ENCODE measurements around the gene WDR35. TPM values are rescaled to one million over a fixed set of nuclear protein-coding genes. Genes with fewer than 3 reads are reported as not detected.

The WDR35 gene
- 12.6 and 15.0 TPM in 2 replicates for total RNA-seq

DNA sequence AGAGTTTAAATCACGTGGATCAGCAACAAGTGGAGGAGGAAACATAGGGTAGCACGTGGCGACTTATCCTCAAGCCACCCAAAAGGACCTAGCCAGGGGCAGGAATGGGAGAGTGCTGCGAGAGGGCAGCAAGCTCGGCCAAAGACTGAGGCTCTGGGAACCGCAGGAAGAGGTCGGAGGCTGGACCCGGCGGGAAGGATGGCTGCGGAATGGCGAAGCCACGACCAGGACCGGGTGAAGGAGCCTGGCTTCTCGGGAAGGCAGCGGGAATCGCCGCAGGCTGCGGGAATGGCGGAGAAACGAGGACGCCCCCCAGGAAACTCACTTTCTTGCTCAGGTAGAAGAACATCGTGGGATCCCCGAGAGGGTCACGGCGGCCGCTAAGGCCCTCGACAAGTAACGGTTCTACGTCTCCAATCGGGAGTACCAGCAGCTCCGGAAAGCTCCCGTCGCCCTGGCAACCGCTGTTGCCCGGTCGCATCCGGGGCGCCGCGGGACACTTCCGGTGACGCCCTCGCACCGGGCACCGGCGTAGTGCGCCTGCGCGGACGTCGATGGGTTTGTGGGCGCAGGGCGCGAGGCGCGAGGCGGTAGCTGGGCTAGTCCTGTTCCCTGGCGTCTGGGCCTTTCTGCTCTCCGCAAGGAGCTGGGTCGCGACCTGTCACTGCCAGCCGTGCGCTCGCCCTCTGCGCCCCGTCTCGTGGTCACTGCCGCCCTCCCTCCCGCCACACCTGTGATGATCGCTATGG lies at the start of gene WDR35:
TSS of gene WDR35 (minus strand) at position 439 of the 749 bp plus-strand sequence. CDS start at position 349, 90 bp downstream.

DNA sequence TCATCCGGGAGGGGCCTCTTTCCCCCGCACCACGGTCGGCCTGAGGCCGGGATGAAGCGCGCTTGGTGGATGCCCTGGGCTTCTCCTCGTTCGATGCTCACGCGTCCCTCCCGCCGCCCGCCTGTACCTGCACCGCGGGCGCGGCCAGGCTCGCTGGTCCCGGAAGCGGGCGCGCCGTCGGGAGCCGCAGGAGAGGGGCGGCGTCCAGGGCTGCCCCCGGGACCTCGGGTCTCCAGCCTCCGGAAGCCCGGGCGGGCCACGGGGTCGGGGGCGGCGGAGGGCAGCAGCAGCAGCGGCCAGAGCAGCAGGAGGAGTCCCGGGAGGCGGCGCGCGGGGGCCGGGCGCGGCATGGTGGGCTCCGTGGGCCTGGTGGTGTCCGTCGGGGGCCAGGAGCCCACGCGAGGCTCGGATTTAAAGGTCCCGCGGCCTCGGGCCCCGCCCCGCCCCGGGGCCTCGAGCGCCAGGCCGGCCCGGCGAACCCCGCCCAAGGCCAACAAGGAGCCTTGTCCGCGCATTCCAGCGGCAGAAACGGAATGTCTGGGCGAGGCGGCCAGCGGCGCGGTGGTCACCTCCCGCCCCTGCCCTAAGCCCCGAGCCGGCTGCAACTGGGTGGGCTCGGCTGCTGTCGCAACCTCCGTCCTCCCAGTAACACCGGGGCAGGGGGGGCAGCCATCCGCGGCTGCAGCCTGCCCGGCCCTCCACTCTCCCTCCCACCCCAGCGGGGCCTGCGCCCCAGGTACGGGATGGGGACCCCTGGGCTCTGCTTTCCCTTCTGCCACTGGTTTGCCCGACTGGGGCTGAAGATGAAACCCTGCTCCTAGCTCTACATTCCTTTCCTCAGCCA lies 22.6 kb upstream of the WDR35 start, which contains the start of gene MATN3:
TSS of gene MATN3 (minus strand) at position 387 of the 844 bp plus-strand sequence. CDS start at position 350, 37 bp downstream.

DNA sequence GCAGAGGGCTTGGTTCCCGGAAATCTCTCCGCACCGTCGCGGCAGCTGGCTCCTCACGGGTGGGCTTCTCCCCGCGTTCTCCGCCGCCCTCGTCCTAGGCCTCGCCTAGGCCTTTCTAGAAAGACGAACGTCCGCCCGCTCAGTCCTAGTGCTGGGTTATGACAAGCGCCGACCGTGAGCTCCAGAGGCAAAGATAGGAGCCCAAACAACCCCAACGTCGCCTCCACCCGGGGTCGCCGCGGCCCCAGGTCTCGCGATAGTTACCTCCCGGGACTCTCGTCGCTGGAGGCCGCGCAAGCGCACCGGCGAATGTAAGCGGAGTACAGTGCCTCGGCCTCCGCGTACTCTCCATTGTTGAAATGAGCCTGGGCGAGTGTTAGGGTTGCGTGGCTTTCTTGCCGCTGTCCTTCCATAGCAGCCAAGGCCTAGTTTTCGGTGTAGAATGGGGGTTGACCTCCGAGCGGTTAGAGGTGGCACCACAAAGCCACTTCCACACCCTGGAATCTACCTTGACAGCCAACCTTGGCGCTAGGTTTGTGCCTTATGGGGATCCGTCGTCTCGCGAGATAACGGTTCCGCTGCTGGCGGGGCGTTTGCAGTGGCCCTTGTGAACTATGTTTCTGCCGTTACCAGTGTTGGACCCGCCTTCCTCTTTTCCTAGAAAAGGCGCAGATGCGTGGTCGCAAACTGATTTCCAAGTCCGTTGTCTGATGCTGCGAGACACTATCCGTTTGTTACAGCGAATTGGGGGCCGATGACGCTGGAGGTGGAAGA lies 88.3 kb downstream of the WDR35 start, which contains the start of gene TTC32:
TSS of gene TTC32 (minus strand) at position 542 of the 774 bp plus-strand sequence. CDS start at position 413, 129 bp downstream.

Other genes starting within 250 kb of the WDR35 start
- gene TTC32, start 88.1 kb downstream of the WDR35 start, total RNA-seq = 7.2 and 11.4 TPM in 2 replicates
- gene MATN3, start 22.6 kb upstream of the WDR35 start, total RNA-seq = 1.4 and 2.9 TPM in 2 replicates
- gene LAPTM4A, start 61.5 kb upstream of the WDR35 start, total RNA-seq = 118 and 120 TPM in 2 replicates
- gene SDC1, start 235.0 kb upstream of the WDR35 start, total RNA-seq = 3.9 and 5.9 TPM in 2 replicates